ENCODE results near the gene NKTR. TPM values are rescaled to one million over a fixed set of nuclear protein-coding genes. Genes with fewer than 3 reads are reported as not detected.

The NKTR gene
- total and polyA plus RNA-seq, 2 of the 13 experiments (the other 11 are each of a cell fraction or from before 2014, with no cell fraction given): 41.3 to 59.6 TPM

GRCh38 chr3:42668793-42669217, 68.3 kb downstream of the NKTR start:
- Histone ChIP-seq H3K36me3 (replicated peaks in 1 of 2; ENCODE audit: control insufficient read depth in 1 of 2, insufficient read depth in 2 of 2, low read length in 2 of 2) (no peaks in the 10 kb centered on the region), H3K27me3 (ENCODE audit: control insufficient read depth in 1 of 2, insufficient read depth in 2 of 2, low read length in 2 of 2) (no peaks in the 10 kb centered on the region), H3K9me3 (ENCODE audit: low read length) (no peaks in the 10 kb centered on the region), H2AFZ (ENCODE audit: low read length) (no peak overlapping the region), H3K9ac (ENCODE audit: insufficient read depth, low read depth, low read length) (no peak overlapping the region), H3K79me2 (ENCODE audit: insufficient read depth, low read length) (no peaks in the 10 kb centered on the region), H3K4me3 (replicated peaks in 1 of 3; ENCODE audit: insufficient read depth in 1 of 3, low read depth in 2 of 3, low read length in 3 of 3) (no peak overlapping the region), H3K27ac (ENCODE audit: extremely low read length, insufficient read depth, low read length) (no peak overlapping the region), H3K4me2 (ENCODE audit: low read depth, low read length) (no peak overlapping the region), H3K4me1 (ENCODE audit: insufficient read depth, low read length) (peaks cover 12% of the 10 kb centered on the region), H4K20me1 (ENCODE audit: insufficient read depth, low read length) (no peaks in the 10 kb centered on the region)
- DNase-seq (ENCODE audit: low spot score): no peak
- FAIRE-seq: no peak
- ChIA-PET POLR2A (no interaction called here), CTCF (ENCODE audit: low intra/inter-chr PET ratio, low total read pairs) (no interaction called here)
- WGBS (ENCODE audit: low lambda C conversion rate): 52% methylated on average over 4 of the region's 4 CpGs
- in situ Hi-C loops (cut with HindIII; ENCODE audit: extremely low pct_ligation_motif_present, low pct_unique_long_range_greater_than_20kb): no loop called here
- intact Hi-C loops (cut with micrococcal nuclease; ENCODE audit: unreplicated experiment): no loop called here
- no TSS peak for BruUV-seq (replicated peaks)
- no peak for ATAC-seq
- TF ChIP-seq ZNF30 (CRISPR knock-in tag; IDR thresholded peaks at IDR 0.05) (no peak), ZBTB4 (CRISPR knock-in tag; IDR thresholded peaks at IDR 0.05; ENCODE audit: borderline replicate concordance) (no peak), ZNF12 (CRISPR knock-in tag; IDR thresholded peaks at IDR 0.05) (peak; percentile 99)

GRCh38 chr3:42670051-42670576, 69.6 kb downstream of the NKTR start:
- Histone ChIP-seq H3K9me3 (ENCODE audit: low read length) (no peaks in the 10 kb centered on the region), H2AFZ (ENCODE audit: low read length) (no peak overlapping the region), H3K36me3 (replicated peaks in 1 of 2; ENCODE audit: control insufficient read depth in 1 of 2, insufficient read depth in 2 of 2, low read length in 2 of 2) (no peaks in the 10 kb centered on the region), H3K4me1 (ENCODE audit: insufficient read depth, low read length) (peaks cover 12% of the 10 kb centered on the region), H3K27me3 (ENCODE audit: control insufficient read depth in 1 of 2, insufficient read depth in 2 of 2, low read length in 2 of 2) (no peaks in the 10 kb centered on the region), H3K4me3 (replicated peaks in 1 of 3; ENCODE audit: insufficient read depth in 1 of 3, low read depth in 2 of 3, low read length in 3 of 3) (no peak overlapping the region), H3K9ac (ENCODE audit: insufficient read depth, low read depth, low read length) (no peak overlapping the region), H4K20me1 (ENCODE audit: insufficient read depth, low read length) (no peaks in the 10 kb centered on the region), H3K4me2 (ENCODE audit: low read depth, low read length) (no peak overlapping the region), H3K27ac (ENCODE audit: extremely low read length, insufficient read depth, low read length) (no peak overlapping the region), H3K79me2 (ENCODE audit: insufficient read depth, low read length) (no peaks in the 10 kb centered on the region)
- CTCF ChIA-PET (ENCODE audit: low intra/inter-chr PET ratio, low total read pairs): no interaction called here
- DNase-seq (ENCODE audit: low spot score) (no peak), ATAC-seq (no peak), FAIRE-seq (no peak)
- in situ Hi-C loops (cut with HindIII; ENCODE audit: extremely low pct_ligation_motif_present, low pct_unique_long_range_greater_than_20kb): no loop called here
- intact Hi-C loops (cut with micrococcal nuclease; ENCODE audit: unreplicated experiment): no loop called here
- no TSS peak for BruUV-seq (replicated peaks)
- POLR2A ChIA-PET: no interaction called here
- 27% methylated on average over 7 of the region's 7 CpGs for WGBS (ENCODE audit: low lambda C conversion rate)
- TF ChIP-seq ZNF296 (CRISPR knock-in tag; conservative IDR thresholded peaks at IDR 0.05) (no peak), DMAP1 (CRISPR knock-in tag; IDR thresholded peaks at IDR 0.05) (no peak), RFXAP (CRISPR knock-in tag; IDR thresholded peaks at IDR 0.05; ENCODE audit: borderline replicate concordance) (no peak), MTERF4 (CRISPR knock-in tag; IDR thresholded peaks at IDR 0.05) (no peak), CEBPB (IDR thresholded peaks at IDR 0.05; ENCODE audit: borderline replicate concordance, low read depth, low read length) (no peak), RERE (CRISPR knock-in tag; IDR thresholded peaks at IDR 0.05; ENCODE audit: low read depth) (no peak)
